ENCODE data around the gene NR2F1. TPM values are rescaled to one million over a fixed set of nuclear protein-coding genes. Genes with fewer than 3 reads are reported as not detected.

NR2F1 gene
- polyA plus RNA-seq, 1 donor from 2014 or later: 2.1 TPM

GRCh38 chr5:93606382-93606752 is 23.3 kb downstream of the NR2F1 start:
- Histone ChIP-seq H3K9me3 (ENCODE audit: low read length) (no peaks in the 10 kb centered on the region), H2AFZ (ENCODE audit: low read depth, low read length) (no peak overlapping the region), H3K79me2 (replicated peaks; ENCODE audit: insufficient read depth, low read length) (no peaks in the 10 kb centered on the region), H3F3A (ENCODE audit: insufficient read depth, low read length, poor library complexity, severe bottlenecking) (no peaks in the 10 kb centered on the region), H3K9ac (ENCODE audit: low read length) (no peak overlapping the region), H3K27me3 (ENCODE audit: insufficient read depth, low read depth, low read length) (peaks cover 100% of the 10 kb centered on the region), H3K27ac (ENCODE audit: low read length) (no peak overlapping the region), H3K9me2 (ENCODE audit: insufficient read depth, low read length) (no peaks in the 10 kb centered on the region), H4K20me1 (ENCODE audit: insufficient read depth) (no peaks in the 10 kb centered on the region), H3K4me2 (ENCODE audit: low read length) (no peak overlapping the region), H3K36me3 (ENCODE audit: insufficient read depth, low read length) (no peaks in the 10 kb centered on the region), H3K4me3 (ENCODE audit: low read length) (no peak overlapping the region)
- TF ChIP-seq EP300 (conservative IDR thresholded peaks at IDR 0.05; ENCODE audit: poor library complexity, severe bottlenecking) (no peak), REST (IDR thresholded peaks at IDR 0.05; ENCODE audit: borderline replicate concordance) (no peak), TAF1 (IDR thresholded peaks at IDR 0.05; ENCODE audit: low read depth) (no peak), RAD21 (conservative IDR thresholded peaks at IDR 0.05) (no peak), MXI1 (conservative IDR thresholded peaks at IDR 0.05; ENCODE audit: poor library complexity, severe bottlenecking) (no peak), POLR2AphosphoS5 (IDR thresholded peaks at IDR 0.05) (no peak), SMC3 (conservative IDR thresholded peaks at IDR 0.05; ENCODE audit: poor library complexity) (no peak)
- TF ChIP-seq, protein P1, sequence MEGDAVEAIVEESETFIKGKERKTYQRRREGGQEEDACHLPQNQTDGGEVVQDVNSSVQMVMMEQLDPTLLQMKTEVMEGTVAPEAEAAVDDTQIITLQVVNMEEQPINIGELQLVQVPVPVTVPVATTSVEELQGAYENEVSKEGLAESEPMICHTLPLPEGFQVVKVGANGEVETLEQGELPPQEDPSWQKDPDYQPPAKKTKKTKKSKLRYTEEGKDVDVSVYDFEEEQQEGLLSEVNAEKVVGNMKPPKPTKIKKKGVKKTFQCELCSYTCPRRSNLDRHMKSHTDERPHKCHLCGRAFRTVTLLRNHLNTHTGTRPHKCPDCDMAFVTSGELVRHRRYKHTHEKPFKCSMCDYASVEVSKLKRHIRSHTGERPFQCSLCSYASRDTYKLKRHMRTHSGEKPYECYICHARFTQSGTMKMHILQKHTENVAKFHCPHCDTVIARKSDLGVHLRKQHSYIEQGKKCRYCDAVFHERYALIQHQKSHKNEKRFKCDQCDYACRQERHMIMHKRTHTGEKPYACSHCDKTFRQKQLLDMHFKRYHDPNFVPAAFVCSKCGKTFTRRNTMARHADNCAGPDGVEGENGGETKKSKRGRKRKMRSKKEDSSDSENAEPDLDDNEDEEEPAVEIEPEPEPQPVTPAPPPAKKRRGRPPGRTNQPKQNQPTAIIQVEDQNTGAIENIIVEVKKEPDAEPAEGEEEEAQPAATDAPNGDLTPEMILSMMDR (IDR thresholded peaks at IDR 0.05; ENCODE audit: poor library complexity, severe bottlenecking): no peak

DNA sequence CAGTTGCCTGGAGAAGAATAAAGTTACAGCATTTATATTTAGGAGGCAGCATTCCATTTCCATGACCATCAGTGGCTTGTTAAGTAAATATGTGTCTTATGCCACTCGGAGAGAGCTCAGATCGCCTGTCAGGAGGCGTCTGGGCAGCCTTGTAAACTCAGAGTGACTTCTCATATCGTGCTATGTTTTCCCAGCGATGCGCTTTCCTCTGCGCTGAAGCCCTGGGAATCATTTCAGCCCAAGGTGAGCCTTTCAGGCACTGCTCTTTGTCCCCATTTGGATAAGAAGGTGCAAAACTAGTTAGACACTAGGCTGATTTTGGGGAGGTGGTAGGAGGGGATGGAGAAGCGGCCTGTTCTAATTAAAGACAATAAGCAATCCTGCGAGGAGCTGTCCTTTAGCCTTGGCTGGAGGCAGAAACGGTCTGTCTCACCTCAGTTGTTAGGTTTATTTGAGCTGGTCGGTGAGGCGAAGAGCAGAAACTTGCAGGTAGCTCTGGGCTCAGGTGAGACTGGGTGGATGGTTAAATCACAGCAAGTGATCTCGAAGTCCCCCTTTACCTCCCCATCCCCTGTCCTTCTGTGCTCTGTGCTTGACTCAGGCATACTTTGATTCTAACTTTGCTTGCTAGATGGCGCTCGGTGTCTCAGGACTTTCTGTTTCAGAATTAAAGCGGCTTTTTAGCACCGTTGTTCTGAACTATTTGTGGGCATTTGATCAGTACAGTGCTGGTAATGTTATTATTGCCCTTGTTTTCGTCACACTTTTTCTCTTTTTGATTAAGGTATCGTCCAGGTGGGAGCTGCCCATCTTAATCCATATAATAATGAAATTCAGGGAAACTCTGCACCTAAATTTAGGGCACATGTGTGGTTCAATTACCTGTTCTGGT is 24.6 kb downstream of the NR2F1 start:
- no peaks in the 10 kb centered on the region for H4K20me1 ChIP-seq (ENCODE audit: insufficient read depth)
- H3F3A ChIP-seq (ENCODE audit: insufficient read depth, low read length, poor library complexity, severe bottlenecking): no peaks in the 10 kb centered on the region
- H3K9me2 ChIP-seq (ENCODE audit: insufficient read depth, low read length): no peaks in the 10 kb centered on the region
- no peaks in the 10 kb centered on the region for H3K79me2 ChIP-seq (replicated peaks; ENCODE audit: insufficient read depth, low read length)
- H2AFZ ChIP-seq (ENCODE audit: low read depth, low read length): no peak overlapping the region
- H3K27ac ChIP-seq (ENCODE audit: low read length): no peak overlapping the region
- no peaks in the 10 kb centered on the region for H3K36me3 ChIP-seq (ENCODE audit: insufficient read depth, low read length)
- no peaks in the 10 kb centered on the region for H3K9me3 ChIP-seq (ENCODE audit: low read length)
- peak; percentile 79 for TF ChIP-seq RAD21 (conservative IDR thresholded peaks at IDR 0.05)
- no peak for TF ChIP-seq TAF1 (IDR thresholded peaks at IDR 0.05; ENCODE audit: low read depth)
- TF ChIP-seq REST (IDR thresholded peaks at IDR 0.05; ENCODE audit: borderline replicate concordance): no peak
- peak; percentile 85 for TF ChIP-seq SMC3 (conservative IDR thresholded peaks at IDR 0.05; ENCODE audit: poor library complexity)
- no peak for TF ChIP-seq MXI1 (conservative IDR thresholded peaks at IDR 0.05; ENCODE audit: poor library complexity, severe bottlenecking)
- no peak for TF ChIP-seq POLR2AphosphoS5 (IDR thresholded peaks at IDR 0.05)
- TF ChIP-seq, protein P1 (IDR thresholded peaks at IDR 0.05; ENCODE audit: poor library complexity, severe bottlenecking): peak; percentile 78
- no peak for TF ChIP-seq EZH2 (IDR thresholded peaks at IDR 0.05; ENCODE audit: borderline replicate concordance, insufficient read depth, low read length, poor library complexity, severe bottlenecking)
- no peak for TF ChIP-seq EP300 (conservative IDR thresholded peaks at IDR 0.05; ENCODE audit: poor library complexity, severe bottlenecking)
- H3K9ac ChIP-seq (ENCODE audit: low read length): no peak overlapping the region
- H3K4me3 ChIP-seq (ENCODE audit: low read length): no peak overlapping the region
- no peak overlapping the region for H3K4me2 ChIP-seq (ENCODE audit: low read length)
- H3K27me3 ChIP-seq (ENCODE audit: insufficient read depth, low read depth, low read length): peaks cover 99% of the 10 kb centered on the region
